ENCODE measurements around the gene TLN1. TPM values are rescaled to one million over a fixed set of nuclear protein-coding genes. Genes with fewer than 3 reads are reported as not detected.

TLN1 gene
- total and polyA plus RNA-seq, 3 experiments from 2014 or later, result 161 to 249 (median 248) TPM

GRCh38 chr9:35729700-35730485 is 2.1 kb downstream of the TLN1 start:
- H3K4me3 Mint-ChIP-seq, result peak overlapping the region in 1 of 7 donors; percentile 87
- Histone ChIP-seq H3K36me3 (ENCODE audit: insufficient read depth, low read length) (peaks cover 6% of the 10 kb centered on the region), H3K27ac (ENCODE audit: low read depth, low read length) (peak overlapping the region; percentile 70), H3K4me1 (ENCODE audit: insufficient read depth, low read length) (peaks cover 68% of the 10 kb centered on the region), H3K9me3 (ENCODE audit: low read length) (no peaks in the 10 kb centered on the region), H3K4me3 (ENCODE audit: low read length) (peak overlapping the region; percentile 97), H3K27me3 (ENCODE audit: insufficient read depth, low read length, poor library complexity, severe bottlenecking) (no peaks in the 10 kb centered on the region)
- ChIA-PET CTCF (interaction anchor here (1.0 to 8.0 kb wide), 11 partner anchors 9 to 118 kb away, joined by 3 to 89 read pairs (median 19); partner anchors contain the start of genes CCDC107, GBA2, RGP1 and RMRP), POLR2A (interaction anchor here (0.6 to 3.7 kb wide), 4 partner anchors 72 to 215 kb away, joined by 3 to 44 read pairs (median 11); partner anchors contain the start of genes CCDC107, RMRP and SIT1)
- no peaks in the 10 kb centered on the region for H3K27me3 Mint-ChIP-seq
- H3K9me3 Mint-ChIP-seq, result no peaks in the 10 kb centered on the region
- DNase-seq, result peak in 3 of 5 donors; percentile 21 to 42 (median 34)
- peaks cover 3 to 30% (median 4%) of the 10 kb centered on the region in 3 donors for H3K36me3 Mint-ChIP-seq
- H3K4me1 Mint-ChIP-seq, result peaks cover 15 to 24% (median 18%) of the 10 kb centered on the region in 3 donors
- peak overlapping the region in 1 of 8 donors; percentile 94 for H3K27ac Mint-ChIP-seq

GRCh38 chr9:35729101-35729500 is 2.9 kb downstream of the TLN1 start:
- Mint-ChIP-seq H3K27me3 (no peaks in the 10 kb centered on the region), H3K36me3 (peaks cover 4 to 33% (median 8%) of the 10 kb centered on the region in 3 donors), H3K9me3 (no peaks in the 10 kb centered on the region), H3K27ac (no peak overlapping the region), H3K4me1 (peaks cover 18 to 25% (median 19%) of the 10 kb centered on the region in 3 donors), H3K4me3 (no peak overlapping the region)
- Histone ChIP-seq H3K27me3 (ENCODE audit: insufficient read depth, low read length, poor library complexity, severe bottlenecking) (no peaks in the 10 kb centered on the region), H3K9me3 (ENCODE audit: low read length) (no peaks in the 10 kb centered on the region), H3K36me3 (ENCODE audit: insufficient read depth, low read length) (peaks cover 14% of the 10 kb centered on the region), H3K4me1 (ENCODE audit: insufficient read depth, low read length) (peaks cover 67% of the 10 kb centered on the region), H3K27ac (ENCODE audit: low read depth, low read length) (peak overlapping the region; percentile 65), H3K4me3 (ENCODE audit: low read length) (peak overlapping the region; percentile 97)
- POLR2A ChIA-PET, result interaction anchor here (0.6 to 1.4 kb wide), 4 partner anchors 21 to 216 kb away, joined by 3 to 8 read pairs (median 3); partner anchors contain the start of genes CCDC107 and RMRP
- CTCF ChIA-PET, result interaction anchor here (0.9 to 8.0 kb wide), 14 partner anchors 8 to 125 kb away, joined by 3 to 89 read pairs (median 11); partner anchors contain the start of genes ARHGEF39, CCDC107, GBA2 and RGP1
- DNase-seq, result no peak

DNA sequence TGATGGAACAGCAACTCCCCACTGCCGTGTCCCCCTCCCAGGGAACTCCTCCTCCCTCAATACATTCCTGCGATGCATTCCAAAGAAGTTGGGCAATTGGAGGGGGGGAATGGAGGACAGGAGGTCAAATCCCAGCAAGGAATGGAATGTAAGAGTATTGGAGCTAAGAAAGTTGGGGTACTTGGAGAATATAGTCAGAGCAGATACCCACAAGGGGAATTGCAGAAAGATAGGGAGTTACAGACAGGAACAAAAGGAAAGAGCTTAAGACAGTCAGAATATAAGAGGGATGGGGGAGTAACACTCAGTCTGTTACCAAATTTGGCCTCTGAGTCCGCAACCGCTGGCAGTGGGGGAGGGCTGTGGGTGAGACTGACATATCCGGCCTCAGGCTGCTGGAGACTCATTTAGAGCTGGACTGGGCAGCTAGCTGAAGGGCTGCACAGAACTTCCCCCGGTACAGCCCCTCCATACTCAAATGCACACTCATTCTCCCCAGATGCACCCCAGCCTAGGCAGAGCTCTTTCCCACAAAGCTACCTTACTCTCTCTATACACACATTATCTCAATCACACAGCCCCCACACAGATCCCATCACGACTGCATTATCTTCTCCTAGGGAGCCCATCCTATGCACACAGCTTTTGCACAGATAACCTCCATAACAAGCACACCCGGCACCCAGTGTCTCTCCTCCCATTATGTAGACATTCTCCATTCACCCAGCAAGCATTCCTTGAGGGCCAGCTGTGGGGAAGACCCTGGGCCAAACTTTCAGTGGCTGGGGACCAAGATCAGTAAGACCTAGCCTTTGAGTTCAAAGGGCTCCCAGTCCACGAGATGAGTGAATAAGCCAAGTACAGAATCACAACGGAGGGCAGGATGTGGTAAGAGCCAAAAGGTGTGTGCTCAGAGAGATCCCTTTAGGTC is 3.7 kb downstream of the TLN1 start:
- ChIA-PET POLR2A (interaction anchor here (0.6 to 1.4 kb wide), 4 partner anchors 21 to 649 kb away, joined by 3 to 8 read pairs (median 3); partner anchors contain the start of genes CCDC107, FANCG and RMRP), CTCF (interaction anchor here (0.8 to 8.0 kb wide), 19 partner anchors 8 to 124 kb away, joined by 3 to 89 read pairs (median 4); partner anchors contain the start of genes ARHGEF39, CCDC107 and RMRP)
- H3K9me3 Mint-ChIP-seq, result no peaks in the 10 kb centered on the region
- H3K36me3 ChIP-seq (ENCODE audit: insufficient read depth, low read length), result peaks cover 22% of the 10 kb centered on the region
- DNase-seq, result peak in 2 of 5 donors; percentile 43 to 58
- no peaks in the 10 kb centered on the region for H3K27me3 ChIP-seq (ENCODE audit: insufficient read depth, low read length, poor library complexity, severe bottlenecking)
- no peak overlapping the region for H3K27ac Mint-ChIP-seq
- H3K4me1 ChIP-seq (ENCODE audit: insufficient read depth, low read length), result peaks cover 59% of the 10 kb centered on the region
- peak overlapping the region; percentile 97 for H3K4me3 ChIP-seq (ENCODE audit: low read length)
- H3K4me1 Mint-ChIP-seq, result peaks cover 14 to 20% (median 14%) of the 10 kb centered on the region in 3 donors
- H3K4me3 Mint-ChIP-seq, result no peak overlapping the region
- H3K27me3 Mint-ChIP-seq, result no peaks in the 10 kb centered on the region
- peak overlapping the region; percentile 65 for H3K27ac ChIP-seq (ENCODE audit: low read depth, low read length)
- H3K36me3 Mint-ChIP-seq, result peaks cover 4 to 41% (median 8%) of the 10 kb centered on the region in 3 donors
- H3K9me3 ChIP-seq (ENCODE audit: low read length), result no peaks in the 10 kb centered on the region

DNA sequence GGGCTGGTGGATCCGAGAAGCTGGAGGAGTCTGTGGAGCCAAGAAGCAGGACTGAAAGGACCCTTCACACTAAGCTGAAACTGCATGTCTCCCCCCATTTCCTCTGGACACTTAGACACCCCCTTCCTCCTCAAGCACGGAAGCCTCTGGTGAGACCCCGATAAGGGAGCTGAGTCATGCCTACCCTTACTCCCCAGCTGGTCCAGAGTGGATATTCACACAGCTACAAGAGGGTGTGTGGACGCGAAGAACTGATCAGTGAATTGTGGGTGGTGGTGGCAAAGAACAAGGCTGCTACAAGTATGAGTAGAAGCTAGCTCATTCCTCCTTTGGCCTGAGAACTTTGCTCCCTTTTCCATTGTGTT is 4.3 kb downstream of the TLN1 start:
- no peak overlapping the region for H3K4me3 Mint-ChIP-seq
- Histone ChIP-seq H3K27ac (ENCODE audit: low read depth, low read length) (peak overlapping the region; percentile 65), H3K27me3 (ENCODE audit: insufficient read depth, low read length, poor library complexity, severe bottlenecking) (no peaks in the 10 kb centered on the region), H3K9me3 (ENCODE audit: low read length) (no peaks in the 10 kb centered on the region), H3K4me3 (ENCODE audit: low read length) (peak overlapping the region; percentile 97), H3K36me3 (ENCODE audit: insufficient read depth, low read length) (peaks cover 29% of the 10 kb centered on the region), H3K4me1 (ENCODE audit: insufficient read depth, low read length) (peaks cover 53% of the 10 kb centered on the region)
- H3K9me3 Mint-ChIP-seq, result no peaks in the 10 kb centered on the region
- no peak for DNase-seq
- ChIA-PET POLR2A (interaction anchor here (0.8 kb wide), 1 partner anchor 648 kb away, joined by 3 read pairs; the partner anchor contains the start of gene FANCG), CTCF (interaction anchor here (0.9 to 8.0 kb wide), 14 partner anchors 8 to 123 kb away, joined by 3 to 89 read pairs (median 6); partner anchors contain the start of genes ARHGEF39, CCDC107 and RMRP)
- H3K4me1 Mint-ChIP-seq, result peaks cover 8 to 14% (median 8%) of the 10 kb centered on the region in 3 donors
- peaks cover 4 to 45% (median 8%) of the 10 kb centered on the region in 3 donors for H3K36me3 Mint-ChIP-seq
- H3K27me3 Mint-ChIP-seq, result no peaks in the 10 kb centered on the region
- no peak overlapping the region for H3K27ac Mint-ChIP-seq

DNA sequence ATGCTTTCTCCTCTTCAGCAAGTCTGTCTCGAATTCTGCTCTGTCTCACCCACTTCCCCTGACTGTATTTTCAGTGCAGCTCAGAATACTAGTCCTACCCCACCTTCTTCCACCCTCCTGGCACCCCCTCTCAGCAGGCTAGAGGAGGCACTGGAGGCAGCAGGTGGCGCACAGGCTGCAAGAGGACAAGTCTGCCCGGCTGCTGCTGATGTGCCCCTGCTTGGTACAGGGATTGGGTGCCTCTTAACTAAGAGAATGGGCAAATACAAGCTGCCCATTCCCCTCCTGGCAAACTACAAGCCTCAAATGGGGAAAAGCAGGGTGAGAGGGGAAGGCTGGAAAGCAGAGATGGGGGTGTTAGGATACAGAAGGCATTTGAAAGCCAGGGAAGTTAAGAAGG is 5.1 kb downstream of the TLN1 start:
- Mint-ChIP-seq H3K9me3 (no peaks in the 10 kb centered on the region), H3K4me3 (peak overlapping the region in 3 of 7 donors; percentile 4 to 70 (median 49)), H3K36me3 (peaks cover 4 to 49% (median 13%) of the 10 kb centered on the region in 3 donors), H3K27ac (peak overlapping the region in 5 of 8 donors; percentile 35 to 94 (median 83)), H3K4me1 (peaks cover 5 to 10% (median 8%) of the 10 kb centered on the region in 3 donors), H3K27me3 (no peaks in the 10 kb centered on the region)
- no peaks in the 10 kb centered on the region for H3K9me3 ChIP-seq (ENCODE audit: low read length)
- peaks cover 53% of the 10 kb centered on the region for H3K4me1 ChIP-seq (ENCODE audit: insufficient read depth, low read length)
- POLR2A ChIA-PET, result no interaction called here
- H3K27me3 ChIP-seq (ENCODE audit: insufficient read depth, low read length, poor library complexity, severe bottlenecking), result no peaks in the 10 kb centered on the region
- CTCF ChIA-PET, result interaction anchor here (0.8 to 8.0 kb wide), 9 partner anchors 10 to 123 kb away, joined by 3 to 89 read pairs (median 15); partner anchors contain the start of genes CCDC107 and RMRP
- no peak overlapping the region for H3K4me3 ChIP-seq (ENCODE audit: low read length)
- peak overlapping the region; percentile 65 for H3K27ac ChIP-seq (ENCODE audit: low read depth, low read length)
- H3K36me3 ChIP-seq (ENCODE audit: insufficient read depth, low read length), result peaks cover 36% of the 10 kb centered on the region
- peak in 2 of 5 donors; percentile 46 to 58 for DNase-seq

- no peaks in the 10 kb centered on the region for H3K9me3 ChIP-seq (ENCODE audit: low read length)
- Mint-ChIP-seq H3K4me1 (peaks cover 7 to 14% (median 10%) of the 10 kb centered on the region in 3 donors), H3K27ac (peak overlapping the region in 1 of 8 donors; percentile 18), H3K36me3 (peaks cover 10 to 64% (median 19%) of the 10 kb centered on the region in 3 donors), H3K4me3 (no peak overlapping the region), H3K9me3 (no peaks in the 10 kb centered on the region), H3K27me3 (no peaks in the 10 kb centered on the region)
- no peak for DNase-seq
- H3K4me3 ChIP-seq (ENCODE audit: low read length), result no peak overlapping the region
- no peak overlapping the region for H3K27ac ChIP-seq (ENCODE audit: low read depth, low read length)
- no peaks in the 10 kb centered on the region for H3K27me3 ChIP-seq (ENCODE audit: insufficient read depth, low read length, poor library complexity, severe bottlenecking)
- ChIA-PET POLR2A (interaction anchor here (1.0 kb wide), 1 partner anchor 29 kb away, joined by 3 read pairs; no protein-coding TSS in a partner anchor), CTCF (interaction anchor here (1.1 to 8.0 kb wide), 5 partner anchors 11 to 79 kb away, joined by 3 to 89 read pairs (median 4); partner anchors contain the start of genes CCDC107 and RMRP)
- H3K36me3 ChIP-seq (ENCODE audit: insufficient read depth, low read length), result peaks cover 52% of the 10 kb centered on the region
- H3K4me1 ChIP-seq (ENCODE audit: insufficient read depth, low read length), result peaks cover 41% of the 10 kb centered on the region
Measured at GRCh38 chr9:35725362-35725761, 6.6 kb downstream of the TLN1 start.

- H3K36me3 Mint-ChIP-seq, result peaks cover 10 to 78% (median 23%) of the 10 kb centered on the region in 3 donors
- no peak overlapping the region for H3K27ac ChIP-seq (ENCODE audit: low read depth, low read length)
- H3K4me3 ChIP-seq (ENCODE audit: low read length), result no peak overlapping the region
- H3K4me1 Mint-ChIP-seq, result peaks cover 7 to 14% (median 10%) of the 10 kb centered on the region in 3 donors
- ChIA-PET POLR2A (no interaction called here), CTCF (no interaction called here)
- H3K9me3 Mint-ChIP-seq, result no peaks in the 10 kb centered on the region
- H3K4me3 Mint-ChIP-seq, result no peak overlapping the region
- no peaks in the 10 kb centered on the region for H3K27me3 ChIP-seq (ENCODE audit: insufficient read depth, low read length, poor library complexity, severe bottlenecking)
- no peaks in the 10 kb centered on the region for H3K27me3 Mint-ChIP-seq
- H3K9me3 ChIP-seq (ENCODE audit: low read length), result no peaks in the 10 kb centered on the region
- no peak for DNase-seq
- peak overlapping the region in 1 of 8 donors; percentile 50 for H3K27ac Mint-ChIP-seq
- H3K4me1 ChIP-seq (ENCODE audit: insufficient read depth, low read length), result peaks cover 26% of the 10 kb centered on the region
- peaks cover 66% of the 10 kb centered on the region for H3K36me3 ChIP-seq (ENCODE audit: insufficient read depth, low read length)
Measured at GRCh38 chr9:35723908-35724307, 8.1 kb downstream of the TLN1 start.
